Right atrium auricular region (tissue), 2 donors: Measurements from ENCODE around the gene BPIFA1. TPM values are rescaled to one million over a fixed set of nuclear protein-coding genes. Genes with fewer than 3 reads are reported as not detected.

Source experiments
- DNase-seq: peaks from one replicate; pipeline ENCODE4 v3.0.0-alpha.2; 2019; ENCODE audit warnings: low spot score
- H3K27ac ChIP-seq, 2 donors: fragments of 200-600 bp; sonication (generic); 1 replicate in 1 of 2; 2 replicates in 1 of 2; pipeline ENCODE4 v1.5.1; 2016 to 2019
- H3K27me3 ChIP-seq, 2 donors: fragments of 200-600 bp; sonication (generic); one replicate each; pipeline versions ENCODE4 v1.5.1 to v1.6.0; 2017 to 2019
- H3K36me3 ChIP-seq: fragments of 200-600 bp; sonication (generic); one replicate; pipeline ENCODE4 v1.5.1; 2016
- H3K4me1 ChIP-seq, 2 donors: fragments of 200-600 bp; sonication (generic); one replicate each; pipeline versions ENCODE4 v1.5.1 to v1.6.0; 2017 to 2019
- H3K4me3 ChIP-seq, 2 donors: fragments of 200-600 bp; sonication (generic); 1 replicate in 1 of 2; 2 replicates in 1 of 2; pipeline ENCODE4 v1.5.1; 2017 to 2019; ENCODE audit warnings: mild to moderate bottlenecking in 1 of 2, moderate library complexity in 1 of 2
- H3K9me3 ChIP-seq, 2 donors: fragments of 200-600 bp; sonication (generic); one replicate each; pipeline ENCODE4 v1.5.1; 2019
- total RNA-seq, 2 donors: library from RNA; depleted of rRNA; stranded (reverse); fragments of >200 nt; gene quantifications; one replicate each; pipeline ENCODE4 v1.1.0, GENCODE V29; 2016
- TF ChIP-seq, protein P1 (sequence below), 2 donors: fragments of 200-600 bp; sonication (generic); IDR thresholded peaks; one replicate each; pipeline ENCODE4 v1.5.1; 2019; ENCODE audit warnings: antibody characterized with exemption in 2 of 2

BPIFA1 gene
- not detected for total RNA-seq

DNA sequence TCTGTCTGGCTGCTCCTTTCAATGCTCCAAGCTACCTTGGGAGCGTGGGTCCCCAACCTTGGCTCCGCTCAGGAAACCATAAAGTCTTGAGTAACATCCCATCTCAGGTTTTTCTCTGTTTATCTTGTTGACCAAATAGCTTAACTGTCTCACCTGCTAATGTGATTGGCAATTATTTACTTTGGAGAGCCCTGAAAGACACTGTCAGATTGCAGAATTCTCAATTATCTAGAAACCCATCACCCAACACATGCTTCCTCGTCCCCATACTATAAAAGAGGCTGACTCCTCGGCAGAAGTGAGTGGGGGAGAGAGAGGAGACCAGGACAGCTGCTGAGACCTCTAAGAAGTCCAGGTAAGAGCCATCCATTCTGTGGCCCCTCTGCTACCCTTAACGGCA is at the start of gene BPIFA1:
Gene BPIFA1, plus strand, starts transcription at position 301 of the 400 bp plus-strand sequence. CDS start 1,716 bp downstream, outside the sequence.
- TF ChIP-seq, protein P1, sequence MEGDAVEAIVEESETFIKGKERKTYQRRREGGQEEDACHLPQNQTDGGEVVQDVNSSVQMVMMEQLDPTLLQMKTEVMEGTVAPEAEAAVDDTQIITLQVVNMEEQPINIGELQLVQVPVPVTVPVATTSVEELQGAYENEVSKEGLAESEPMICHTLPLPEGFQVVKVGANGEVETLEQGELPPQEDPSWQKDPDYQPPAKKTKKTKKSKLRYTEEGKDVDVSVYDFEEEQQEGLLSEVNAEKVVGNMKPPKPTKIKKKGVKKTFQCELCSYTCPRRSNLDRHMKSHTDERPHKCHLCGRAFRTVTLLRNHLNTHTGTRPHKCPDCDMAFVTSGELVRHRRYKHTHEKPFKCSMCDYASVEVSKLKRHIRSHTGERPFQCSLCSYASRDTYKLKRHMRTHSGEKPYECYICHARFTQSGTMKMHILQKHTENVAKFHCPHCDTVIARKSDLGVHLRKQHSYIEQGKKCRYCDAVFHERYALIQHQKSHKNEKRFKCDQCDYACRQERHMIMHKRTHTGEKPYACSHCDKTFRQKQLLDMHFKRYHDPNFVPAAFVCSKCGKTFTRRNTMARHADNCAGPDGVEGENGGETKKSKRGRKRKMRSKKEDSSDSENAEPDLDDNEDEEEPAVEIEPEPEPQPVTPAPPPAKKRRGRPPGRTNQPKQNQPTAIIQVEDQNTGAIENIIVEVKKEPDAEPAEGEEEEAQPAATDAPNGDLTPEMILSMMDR (IDR thresholded peaks at IDR 0.05) = no peak
- Histone ChIP-seq H3K4me1 (no peaks in the 10 kb centered on the region), H3K27me3 (no peaks in the 10 kb centered on the region), H3K36me3 (no peaks in the 10 kb centered on the region), H3K9me3 (no peaks in the 10 kb centered on the region), H3K4me3 (no peak within 1 kb of the TSS), H3K27ac (no peak within 1 kb of the TSS)
- DNase-seq = no peak

DNA sequence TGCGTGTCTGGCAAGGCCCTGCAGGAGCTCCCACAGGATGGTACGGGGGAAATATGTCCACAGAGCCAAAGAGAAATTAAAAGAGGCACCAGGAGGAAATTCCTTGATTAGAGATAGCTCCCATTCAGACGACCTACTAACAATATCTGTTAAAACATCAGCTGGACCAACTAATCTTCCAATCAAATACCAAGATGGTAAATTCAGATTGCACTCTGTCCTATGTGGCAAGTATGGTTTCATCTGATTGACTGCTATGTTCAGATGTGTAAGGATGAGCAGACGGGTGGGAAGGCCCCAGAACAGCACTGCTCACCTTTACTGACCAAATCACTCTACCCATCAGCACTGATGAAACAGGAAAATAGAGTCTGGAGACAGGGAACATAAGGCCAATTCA is 48.3 kb upstream of the BPIFA1 start:
- Histone ChIP-seq H3K27ac (no peak overlapping the region), H3K9me3 (no peaks in the 10 kb centered on the region), H3K4me1 (no peaks in the 10 kb centered on the region), H3K36me3 (no peaks in the 10 kb centered on the region), H3K27me3 (no peaks in the 10 kb centered on the region), H3K4me3 (no peak overlapping the region)
- no peak for DNase-seq
- TF ChIP-seq, protein P1 (IDR thresholded peaks at IDR 0.05) = no peak

DNA sequence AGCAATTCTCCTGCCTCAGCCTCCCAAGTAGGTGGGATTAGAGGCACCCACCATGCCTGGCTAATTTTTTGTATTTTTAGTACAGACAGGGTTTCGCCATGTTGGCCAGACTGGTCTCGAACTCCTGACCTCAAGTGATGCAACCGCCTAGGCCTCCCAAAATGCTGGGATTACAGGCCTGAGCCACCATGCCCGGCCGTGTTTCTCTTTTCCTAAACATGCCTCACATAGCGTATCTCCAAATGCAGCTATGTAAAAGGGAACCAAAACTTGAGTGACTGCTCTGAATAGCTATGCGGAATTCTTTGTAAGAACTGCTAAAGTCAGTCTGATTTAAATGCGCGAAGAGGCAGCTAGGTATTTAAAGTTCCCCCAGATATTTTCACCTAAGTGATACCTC is 47.4 kb upstream of the BPIFA1 start:
- TF ChIP-seq, protein P1 (IDR thresholded peaks at IDR 0.05) = no peak
- Histone ChIP-seq H3K4me3 (no peak overlapping the region), H3K4me1 (no peaks in the 10 kb centered on the region), H3K27ac (no peak overlapping the region), H3K27me3 (no peaks in the 10 kb centered on the region), H3K36me3 (no peaks in the 10 kb centered on the region), H3K9me3 (no peaks in the 10 kb centered on the region)
- no peak for DNase-seq

DNA sequence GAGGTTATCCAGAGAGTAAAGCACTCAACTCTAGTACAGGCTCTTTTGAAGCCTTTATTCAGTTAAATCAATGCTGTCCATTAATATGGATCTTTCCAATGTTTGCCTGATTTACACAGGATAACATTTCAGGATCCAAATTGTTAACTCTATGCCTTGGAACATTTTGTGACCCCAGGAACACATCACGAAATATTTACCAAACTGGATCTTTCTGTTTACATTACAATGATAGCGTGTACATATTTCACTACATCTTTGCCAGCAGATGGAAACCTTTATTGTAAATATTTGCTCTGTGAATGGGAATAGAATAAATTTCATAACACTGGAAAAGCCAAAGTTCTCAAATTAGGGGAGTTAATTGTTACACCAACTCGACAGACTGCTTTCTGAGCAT is 44.3 kb upstream of the BPIFA1 start:
- no peaks in the 10 kb centered on the region for H3K9me3 ChIP-seq
- no peaks in the 10 kb centered on the region for H3K27me3 ChIP-seq
- no peak for DNase-seq
- no peaks in the 10 kb centered on the region for H3K36me3 ChIP-seq
- no peak overlapping the region for H3K4me3 ChIP-seq
- no peak overlapping the region for H3K27ac ChIP-seq
- TF ChIP-seq, protein P1 (IDR thresholded peaks at IDR 0.05) = no peak
- H3K4me1 ChIP-seq = no peaks in the 10 kb centered on the region

DNA sequence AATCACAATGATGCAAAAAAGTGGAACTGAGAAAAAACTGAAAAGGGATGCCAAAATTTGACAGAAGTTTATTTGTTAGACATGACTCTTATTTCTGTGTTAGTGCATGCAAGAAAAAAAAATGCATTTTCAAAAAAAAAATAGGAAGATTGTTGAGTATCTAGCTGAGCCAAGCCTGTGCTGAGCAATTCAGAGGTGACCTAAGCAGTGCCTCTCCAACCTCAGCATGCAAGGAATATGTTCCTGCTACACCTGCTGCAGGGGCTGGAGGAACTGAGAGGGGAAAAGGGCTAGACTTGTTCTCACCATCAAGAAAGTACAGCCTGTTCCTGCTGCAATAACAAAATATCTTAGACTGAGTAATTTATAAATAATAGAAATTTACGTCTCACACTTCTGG is 43.8 kb upstream of the BPIFA1 start:
- no peaks in the 10 kb centered on the region for H3K4me1 ChIP-seq
- H3K27me3 ChIP-seq = no peaks in the 10 kb centered on the region
- H3K36me3 ChIP-seq = no peaks in the 10 kb centered on the region
- TF ChIP-seq, protein P1 (IDR thresholded peaks at IDR 0.05) = no peak
- no peak for DNase-seq
- H3K4me3 ChIP-seq = no peak overlapping the region
- no peak overlapping the region for H3K27ac ChIP-seq
- no peaks in the 10 kb centered on the region for H3K9me3 ChIP-seq

DNA sequence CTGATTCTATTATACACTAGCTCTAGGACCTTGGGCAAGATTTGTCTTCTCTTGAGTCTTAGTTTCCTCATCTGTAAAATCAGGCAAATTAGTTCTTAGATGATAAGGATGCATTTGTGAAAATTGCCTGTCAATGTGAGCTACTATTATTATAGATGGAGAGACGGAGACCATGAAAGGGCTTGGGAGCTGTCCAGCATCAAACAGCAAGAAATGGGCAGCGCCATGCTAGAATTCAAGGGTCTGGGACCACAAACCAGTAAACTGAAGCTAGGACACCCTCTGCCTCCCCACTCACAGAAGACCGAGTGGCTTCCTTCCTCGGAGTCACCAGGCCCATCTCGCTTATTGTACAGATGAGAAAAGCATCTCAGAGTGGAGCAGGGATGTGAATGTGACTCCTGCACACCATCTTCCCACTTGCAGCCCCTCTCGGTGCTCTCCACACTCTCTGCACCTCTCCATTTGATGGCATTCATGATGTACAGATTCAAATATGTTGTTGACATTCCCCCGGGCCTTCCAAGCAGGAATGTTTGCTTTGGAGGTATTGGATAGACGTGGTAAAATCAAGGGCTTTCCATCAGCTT is 42.8 kb upstream of the BPIFA1 start:
- Histone ChIP-seq H3K4me1 (no peaks in the 10 kb centered on the region), H3K27ac (no peak overlapping the region), H3K4me3 (no peak overlapping the region), H3K36me3 (no peaks in the 10 kb centered on the region), H3K9me3 (no peaks in the 10 kb centered on the region), H3K27me3 (no peaks in the 10 kb centered on the region)
- TF ChIP-seq, protein P1 (IDR thresholded peaks at IDR 0.05) = no peak
- no peak for DNase-seq
